Ishikawa (cell line): Measurements from ENCODE around the gene CPEB2.

Source experiments
- CEBPB ChIP-seq: IDR thresholded peaks from 2 replicates; pipeline ENCODE4 v1.6.1; 2012
- CREB1 ChIP-seq: IDR thresholded peaks from 2 replicates; pipeline ENCODE4 v1.6.1; 2012; ENCODE audit warnings: low read depth
- EGR1 ChIP-seq: IDR thresholded peaks from 2 replicates; pipeline ENCODE4 v1.6.1; 2012
- EP300 ChIP-seq: IDR thresholded peaks from 2 replicates; pipeline ENCODE4 v1.6.1; 2012; ENCODE audit warnings: borderline replicate concordance
- FOXM1 ChIP-seq: IDR thresholded peaks from 2 replicates; pipeline ENCODE4 v1.6.1; 2012; ENCODE audit warnings: low read depth, borderline replicate concordance
- NFIC ChIP-seq: IDR thresholded peaks from 2 replicates; pipeline ENCODE4 v1.6.1; 2012
- RAD21 ChIP-seq: IDR thresholded peaks from 2 replicates; pipeline ENCODE4 v1.6.1; 2012; ENCODE audit warnings: low read depth
- TAF1 ChIP-seq: IDR thresholded peaks from 2 replicates; pipeline ENCODE4 v1.6.1; 2012; ENCODE audit warnings: low read depth, mild to moderate bottlenecking
- TCF12 ChIP-seq: IDR thresholded peaks from 2 replicates; pipeline ENCODE4 v1.6.1; 2012; ENCODE audit warnings: low read depth
- TEAD4 ChIP-seq: IDR thresholded peaks from 2 replicates; pipeline ENCODE4 v1.6.1; 2012
- YY1 ChIP-seq: IDR thresholded peaks from 2 replicates; pipeline ENCODE4 v1.6.1; 2012; ENCODE audit warnings: low read depth
- ZBTB7A ChIP-seq: IDR thresholded peaks from 2 replicates; pipeline ENCODE4 v1.6.1; 2012; ENCODE audit warnings: low read depth
- TF ChIP-seq, protein P1 (sequence below): IDR thresholded peaks from 2 replicates; pipeline ENCODE4 v1.6.1; 2012
- TF ChIP-seq, protein P2 (sequence below): IDR thresholded peaks from 2 replicates; pipeline ENCODE4 v1.6.1; 2012; ENCODE audit warnings: low read depth, mild to moderate bottlenecking
- TF ChIP-seq, protein P3 (sequence below): IDR thresholded peaks from 2 replicates; pipeline ENCODE4 v1.6.1; 2012

The CPEB2 gene

DNA sequence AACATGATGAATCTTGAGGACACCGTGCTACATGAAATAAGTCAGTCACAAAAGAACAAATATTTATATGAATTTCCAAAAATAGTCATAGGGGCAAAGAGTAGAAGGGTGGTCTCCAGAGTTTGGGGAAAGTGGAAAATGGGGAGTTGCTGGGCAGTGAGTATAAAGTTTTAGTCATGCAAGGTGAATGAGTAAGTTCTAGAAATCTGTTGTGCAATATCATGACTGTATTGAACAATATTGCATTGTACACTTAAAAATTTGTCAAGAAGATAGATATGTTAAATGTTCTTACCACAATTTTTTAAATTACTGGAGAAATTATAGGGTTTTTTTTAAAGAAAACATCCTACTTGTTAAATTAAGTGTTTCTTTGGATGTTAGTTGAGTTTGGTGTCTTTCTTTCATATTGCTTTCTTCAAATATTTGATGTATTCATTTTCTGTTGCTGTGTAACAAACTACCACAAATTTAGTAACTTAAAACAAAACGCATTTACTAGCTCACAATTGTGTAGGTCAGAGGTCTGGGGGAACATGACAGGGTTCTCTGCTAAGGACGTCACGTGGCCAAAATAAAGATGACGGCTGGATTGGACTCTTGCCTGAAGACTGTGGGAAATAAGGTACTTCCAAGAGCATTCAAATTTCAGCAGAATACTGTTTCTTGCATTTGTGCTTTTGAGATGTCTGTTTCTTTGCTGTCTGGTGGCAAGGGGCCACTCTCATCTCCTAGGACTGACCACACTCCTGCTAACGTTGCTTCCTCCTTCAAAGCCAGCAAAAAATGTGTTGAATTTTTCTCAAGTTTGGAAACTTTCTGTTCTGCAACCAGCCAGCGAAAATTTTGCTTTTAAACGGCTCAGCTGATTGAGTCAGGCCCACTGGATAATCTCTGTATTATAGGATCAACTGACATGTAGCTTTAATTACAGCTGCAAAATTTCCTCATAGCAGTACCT, 76.7 kb downstream of the CPEB2 start:
- TF ChIP-seq TEAD4 (no peak), RAD21 (no peak), YY1 (no peak)
- TF ChIP-seq, protein P1, sequence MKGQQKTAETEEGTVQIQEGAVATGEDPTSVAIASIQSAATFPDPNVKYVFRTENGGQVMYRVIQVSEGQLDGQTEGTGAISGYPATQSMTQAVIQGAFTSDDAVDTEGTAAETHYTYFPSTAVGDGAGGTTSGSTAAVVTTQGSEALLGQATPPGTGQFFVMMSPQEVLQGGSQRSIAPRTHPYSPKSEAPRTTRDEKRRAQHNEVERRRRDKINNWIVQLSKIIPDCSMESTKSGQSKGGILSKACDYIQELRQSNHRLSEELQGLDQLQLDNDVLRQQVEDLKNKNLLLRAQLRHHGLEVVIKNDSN, result no peak

DNA sequence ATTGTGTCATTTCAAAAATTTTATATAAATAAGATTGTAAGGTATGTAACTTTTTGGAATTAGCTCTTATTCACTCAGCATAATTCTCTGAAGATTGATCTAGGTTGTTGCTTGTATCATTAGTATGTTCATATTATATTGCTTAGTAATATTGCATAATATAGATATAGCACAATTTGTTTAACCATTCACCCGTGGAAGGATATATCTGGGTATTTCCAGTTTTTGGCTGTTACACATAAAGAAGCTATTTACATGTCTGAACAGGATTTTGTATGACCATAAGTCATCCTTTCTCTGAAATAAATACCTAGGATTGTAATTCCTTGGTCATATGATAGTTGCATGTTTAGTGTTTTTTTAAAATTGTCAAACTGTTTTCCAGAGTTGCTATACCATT, 82.5 kb downstream of the CPEB2 start:
- no peak for TF ChIP-seq TEAD4
- TF ChIP-seq, protein P2, sequence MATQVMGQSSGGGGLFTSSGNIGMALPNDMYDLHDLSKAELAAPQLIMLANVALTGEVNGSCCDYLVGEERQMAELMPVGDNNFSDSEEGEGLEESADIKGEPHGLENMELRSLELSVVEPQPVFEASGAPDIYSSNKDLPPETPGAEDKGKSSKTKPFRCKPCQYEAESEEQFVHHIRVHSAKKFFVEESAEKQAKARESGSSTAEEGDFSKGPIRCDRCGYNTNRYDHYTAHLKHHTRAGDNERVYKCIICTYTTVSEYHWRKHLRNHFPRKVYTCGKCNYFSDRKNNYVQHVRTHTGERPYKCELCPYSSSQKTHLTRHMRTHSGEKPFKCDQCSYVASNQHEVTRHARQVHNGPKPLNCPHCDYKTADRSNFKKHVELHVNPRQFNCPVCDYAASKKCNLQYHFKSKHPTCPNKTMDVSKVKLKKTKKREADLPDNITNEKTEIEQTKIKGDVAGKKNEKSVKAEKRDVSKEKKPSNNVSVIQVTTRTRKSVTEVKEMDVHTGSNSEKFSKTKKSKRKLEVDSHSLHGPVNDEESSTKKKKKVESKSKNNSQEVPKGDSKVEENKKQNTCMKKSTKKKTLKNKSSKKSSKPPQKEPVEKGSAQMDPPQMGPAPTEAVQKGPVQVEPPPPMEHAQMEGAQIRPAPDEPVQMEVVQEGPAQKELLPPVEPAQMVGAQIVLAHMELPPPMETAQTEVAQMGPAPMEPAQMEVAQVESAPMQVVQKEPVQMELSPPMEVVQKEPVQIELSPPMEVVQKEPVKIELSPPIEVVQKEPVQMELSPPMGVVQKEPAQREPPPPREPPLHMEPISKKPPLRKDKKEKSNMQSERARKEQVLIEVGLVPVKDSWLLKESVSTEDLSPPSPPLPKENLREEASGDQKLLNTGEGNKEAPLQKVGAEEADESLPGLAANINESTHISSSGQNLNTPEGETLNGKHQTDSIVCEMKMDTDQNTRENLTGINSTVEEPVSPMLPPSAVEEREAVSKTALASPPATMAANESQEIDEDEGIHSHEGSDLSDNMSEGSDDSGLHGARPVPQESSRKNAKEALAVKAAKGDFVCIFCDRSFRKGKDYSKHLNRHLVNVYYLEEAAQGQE, result no peak
- no peak for TF ChIP-seq EP300
- TF ChIP-seq YY1, result no peak
- TF ChIP-seq CREB1, result no peak
- no peak for TF ChIP-seq EGR1
- TF ChIP-seq TAF1, result no peak
- TF ChIP-seq NFIC, result no peak
- TF ChIP-seq, protein P3, sequence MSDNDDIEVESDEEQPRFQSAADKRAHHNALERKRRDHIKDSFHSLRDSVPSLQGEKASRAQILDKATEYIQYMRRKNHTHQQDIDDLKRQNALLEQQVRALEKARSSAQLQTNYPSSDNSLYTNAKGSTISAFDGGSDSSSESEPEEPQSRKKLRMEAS, result no peak
- no peak for TF ChIP-seq FOXM1
- TF ChIP-seq, protein P1, result no peak
- TF ChIP-seq ZBTB7A, result no peak
- TF ChIP-seq TCF12, result no peak
- no peak for TF ChIP-seq CEBPB
- TF ChIP-seq RAD21, result no peak

DNA sequence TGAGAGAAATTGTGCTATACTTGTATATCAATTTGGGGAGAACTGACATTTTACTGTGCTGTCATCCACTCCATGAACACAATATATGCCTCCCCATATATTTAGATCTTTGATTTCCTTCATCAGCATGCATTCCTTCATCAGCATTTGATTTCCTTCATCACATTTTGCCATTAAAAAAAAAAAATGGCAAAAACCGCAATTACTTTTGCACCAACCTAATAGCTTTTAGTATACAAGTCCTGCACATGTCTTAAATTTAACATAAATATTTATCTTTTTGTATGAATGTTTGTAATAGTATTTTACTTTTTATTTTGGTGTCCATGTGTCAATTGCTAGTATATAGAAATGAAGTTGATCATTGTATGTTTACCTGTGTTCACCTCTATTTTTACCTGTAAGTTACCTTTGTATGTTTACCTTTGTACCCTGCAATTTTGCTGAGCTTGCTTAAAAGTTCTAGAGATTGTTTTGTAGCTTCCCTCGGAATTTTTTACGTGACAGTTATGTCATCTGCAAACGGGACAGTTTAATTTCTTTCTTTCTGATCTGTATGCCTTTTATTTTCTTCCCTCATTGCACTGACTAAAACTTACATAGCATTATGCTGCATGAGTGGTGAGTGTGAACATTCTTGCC, 86.2 kb downstream of the CPEB2 start:
- no peak for TF ChIP-seq TCF12
- no peak for TF ChIP-seq RAD21
- TF ChIP-seq TEAD4, result no peak
- TF ChIP-seq EGR1, result no peak
- TF ChIP-seq TAF1, result no peak
- TF ChIP-seq NFIC, result no peak
- no peak for TF ChIP-seq EP300
- no peak for TF ChIP-seq CREB1
- TF ChIP-seq, protein P3, result no peak
- no peak for TF ChIP-seq FOXM1
- TF ChIP-seq YY1, result no peak
- TF ChIP-seq, protein P1, result no peak

DNA sequence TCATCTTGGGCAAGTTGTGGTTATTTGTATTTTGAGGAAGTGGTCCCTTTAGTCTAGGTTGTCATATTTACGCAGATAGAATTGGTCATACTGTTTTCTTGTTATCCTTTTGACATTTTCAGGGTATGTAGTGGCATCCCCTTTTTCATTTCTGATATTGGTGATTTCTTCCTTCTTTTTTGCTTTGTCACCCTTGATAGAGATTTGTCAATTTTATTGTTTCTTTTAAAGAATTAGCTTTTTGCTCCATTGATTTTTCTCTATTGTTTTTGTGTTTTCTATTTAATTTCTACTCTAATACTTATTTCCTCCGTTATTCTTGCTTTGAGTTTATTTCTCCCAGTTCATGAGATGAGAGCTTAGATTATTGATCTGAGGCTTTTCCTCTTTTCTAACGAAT, 87.7 kb downstream of the CPEB2 start:
- TF ChIP-seq RAD21 (no peak), YY1 (no peak)
- TF ChIP-seq, protein P3, result no peak

DNA sequence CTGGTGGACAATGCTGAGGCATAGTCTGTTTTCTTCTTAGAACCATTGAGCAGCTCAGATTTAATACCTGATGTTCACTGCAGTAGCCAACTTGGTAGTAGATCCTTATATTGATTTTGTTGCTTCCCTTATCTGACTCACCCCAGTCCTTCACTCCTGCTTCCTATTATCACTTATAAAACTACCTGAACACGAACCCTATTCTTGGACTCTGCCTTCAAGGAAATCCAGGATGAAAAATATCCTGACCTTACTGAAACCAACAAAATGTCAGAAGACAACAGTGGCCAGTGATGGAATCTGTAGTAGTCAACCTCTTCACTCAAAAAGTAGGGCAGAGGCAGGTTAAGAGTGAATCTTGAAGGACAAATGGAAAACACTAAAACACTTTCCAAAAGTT, 98.1 kb downstream of the CPEB2 start:
- no peak for TF ChIP-seq EP300
- TF ChIP-seq TAF1, result no peak
- TF ChIP-seq CREB1, result no peak
- TF ChIP-seq, protein P3, result no peak
- no peak for TF ChIP-seq CEBPB
- no peak for TF ChIP-seq YY1
- TF ChIP-seq FOXM1, result no peak
- TF ChIP-seq EGR1, result no peak
- no peak for TF ChIP-seq RAD21
- no peak for TF ChIP-seq ZBTB7A
- TF ChIP-seq TEAD4, result no peak
- TF ChIP-seq NFIC, result no peak
- TF ChIP-seq, protein P2, result no peak
- TF ChIP-seq, protein P1, result no peak
- TF ChIP-seq TCF12, result no peak
